ENCODE measurements around the gene ENTR1. TPM values are rescaled to one million over a fixed set of nuclear protein-coding genes. Genes with fewer than 3 reads are reported as not detected.
A peak's percentile ranks its signal among the peaks of the same experiment; 100 is the strongest.

Gene ENTR1
- total and polyA plus RNA-seq, 2 of the 13 experiments (the other 11 are each of a cell fraction or from before 2014, with no cell fraction given) = 70.1 to 76.4 TPM

- no peak for TF ChIP-seq GATAD2A (CRISPR knock-in tag; IDR thresholded peaks at IDR 0.05)
Observed at GRCh38 chr9:136395020-136395340, 15.4 kb downstream of the ENTR1 start (continued).

GRCh38 chr9:136394312-136395019 is 15.9 kb downstream of the ENTR1 start:
- no peak overlapping the region for H3K27ac ChIP-seq (ENCODE audit: extremely low read length, insufficient read depth, low read length)
- H3K4me3 ChIP-seq (replicated peaks in 1 of 3; ENCODE audit: insufficient read depth in 1 of 3, low read depth in 2 of 3, low read length in 3 of 3) = no peak overlapping the region
- peaks cover 12% of the 10 kb centered on the region for H3K4me1 ChIP-seq (ENCODE audit: insufficient read depth, low read length)
- ATAC-seq (no peak), FAIRE-seq (no peak), DNase-seq (ENCODE audit: low spot score) (no peak)
- H3K36me3 ChIP-seq (replicated peaks in 1 of 2; ENCODE audit: control insufficient read depth in 1 of 2, insufficient read depth in 2 of 2, low read length in 2 of 2) = peaks cover 27 to 63% of the 10 kb centered on the region in 2 experiments; a peak in 4 of 5 replicates
- TF ChIP-seq RBFOX2 (IDR thresholded peaks at IDR 0.05; ENCODE audit: low read depth, low read length) (0 out of 2 replicates have a peak, but pooled peaks have one; percentile 19), SALL2 (CRISPR knock-in tag; IDR thresholded peaks at IDR 0.05) (no peak), AGO2 (optimal IDR thresholded peaks at IDR 0.05; ENCODE audit: low read depth, low read length) (peak; percentile 75)
- in situ Hi-C loops (cut with HindIII; ENCODE audit: extremely low pct_ligation_motif_present, low pct_unique_long_range_greater_than_20kb) = no loop called here
- no peak overlapping the region for H2AFZ ChIP-seq (ENCODE audit: low read length)
- H3K27me3 ChIP-seq (ENCODE audit: control insufficient read depth in 1 of 2, insufficient read depth in 2 of 2, low read length in 2 of 2) = no peaks in the 10 kb centered on the region
- 0 out of 2 replicates have a peak, but pooled peaks cover 2% of the 10 kb centered on the region for H4K20me1 ChIP-seq (ENCODE audit: insufficient read depth, low read length)
- no peak overlapping the region for H3K9ac ChIP-seq (ENCODE audit: insufficient read depth, low read depth, low read length)
- CTCF ChIA-PET (ENCODE audit: low intra/inter-chr PET ratio, low total read pairs) = no interaction called here
- WGBS (ENCODE audit: low lambda C conversion rate) = 94% methylated on average over 15 of the region's 21 CpGs
- no peak overlapping the region for H3K4me2 ChIP-seq (ENCODE audit: low read depth, low read length)
- POLR2A ChIA-PET = interaction anchor here (1.3 kb wide), 1 partner anchor 16 kb away, joined by 3 read pairs; no protein-coding TSS in a partner anchor
- H3K79me2 ChIP-seq (ENCODE audit: insufficient read depth, low read length) = peaks cover 19% of the 10 kb centered on the region
- BruUV-seq (replicated peaks) = no TSS peak
- intact Hi-C loops (cut with micrococcal nuclease; ENCODE audit: unreplicated experiment) = no loop called here
- no peaks in the 10 kb centered on the region for H3K9me3 ChIP-seq (ENCODE audit: low read length)

- WGBS (ENCODE audit: low lambda C conversion rate) = 100% methylated on average over 2 of the region's 17 CpGs
- FAIRE-seq (no peak), DNase-seq (ENCODE audit: low spot score) (no peak), ATAC-seq (no peak)
- ChIA-PET CTCF (ENCODE audit: low intra/inter-chr PET ratio, low total read pairs) (no interaction called here), POLR2A (interaction anchor here (1.3 kb wide), 1 partner anchor 16 kb away, joined by 3 read pairs; no protein-coding TSS in a partner anchor)
- Histone ChIP-seq H3K4me2 (ENCODE audit: low read depth, low read length) (no peak overlapping the region), H3K4me1 (ENCODE audit: insufficient read depth, low read length) (peaks cover 7% of the 10 kb centered on the region), H2AFZ (ENCODE audit: low read length) (no peak overlapping the region), H3K4me3 (replicated peaks in 1 of 3; ENCODE audit: insufficient read depth in 1 of 3, low read depth in 2 of 3, low read length in 3 of 3) (no peak overlapping the region), H4K20me1 (ENCODE audit: insufficient read depth, low read length) (0 out of 2 replicates have a peak, but pooled peaks cover 2% of the 10 kb centered on the region), H3K36me3 (replicated peaks in 1 of 2; ENCODE audit: control insufficient read depth in 1 of 2, insufficient read depth in 2 of 2, low read length in 2 of 2) (peaks cover 28 to 67% of the 10 kb centered on the region in 2 experiments; a peak in 4 of 5 replicates), H3K9me3 (ENCODE audit: low read length) (no peaks in the 10 kb centered on the region), H3K9ac (ENCODE audit: insufficient read depth, low read depth, low read length) (no peak overlapping the region), H3K27ac (ENCODE audit: extremely low read length, insufficient read depth, low read length) (no peak overlapping the region), H3K79me2 (ENCODE audit: insufficient read depth, low read length) (peaks cover 10% of the 10 kb centered on the region), H3K27me3 (ENCODE audit: control insufficient read depth in 1 of 2, insufficient read depth in 2 of 2, low read length in 2 of 2) (no peaks in the 10 kb centered on the region)
- TF ChIP-seq ZBTB25 (CRISPR knock-in tag; IDR thresholded peaks at IDR 0.05) (no peak), PBX3 (CRISPR knock-in tag; IDR thresholded peaks at IDR 0.05; ENCODE audit: borderline replicate concordance) (no peak), POLR2AphosphoS5 (IDR thresholded peaks at IDR 0.05; ENCODE audit: low read depth, low read length) (no peak), ZSCAN5A (CRISPR knock-in tag; IDR thresholded peaks at IDR 0.05; ENCODE audit: borderline replicate concordance) (no peak), ZBTB3 (CRISPR knock-in tag; IDR thresholded peaks at IDR 0.05; ENCODE audit: borderline replicate concordance, low read depth) (no peak), FIP1L1 (IDR thresholded peaks at IDR 0.05; ENCODE audit: borderline replicate concordance, insufficient read depth, low read depth, low read length) (no peak)
- intact Hi-C loops (cut with micrococcal nuclease; ENCODE audit: unreplicated experiment) (no loop called here), in situ Hi-C loops (cut with HindIII; ENCODE audit: extremely low pct_ligation_motif_present, low pct_unique_long_range_greater_than_20kb) (no loop called here)
- no TSS peak for BruUV-seq (replicated peaks)
Observed at GRCh38 chr9:136393531-136393930, 16.9 kb downstream of the ENTR1 start.

Measured in HepG2 (cell line).